ENCODE results near the gene ARL5C.

Gene ARL5C, protein sequence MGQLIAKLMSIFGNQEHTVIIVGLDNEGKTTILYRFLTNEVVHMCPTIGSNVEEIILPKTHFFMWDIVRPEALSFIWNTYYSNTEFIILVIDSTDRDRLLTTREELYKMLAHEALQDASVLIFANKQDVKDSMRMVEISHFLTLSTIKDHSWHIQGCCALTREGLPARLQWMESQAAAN

DNA sequence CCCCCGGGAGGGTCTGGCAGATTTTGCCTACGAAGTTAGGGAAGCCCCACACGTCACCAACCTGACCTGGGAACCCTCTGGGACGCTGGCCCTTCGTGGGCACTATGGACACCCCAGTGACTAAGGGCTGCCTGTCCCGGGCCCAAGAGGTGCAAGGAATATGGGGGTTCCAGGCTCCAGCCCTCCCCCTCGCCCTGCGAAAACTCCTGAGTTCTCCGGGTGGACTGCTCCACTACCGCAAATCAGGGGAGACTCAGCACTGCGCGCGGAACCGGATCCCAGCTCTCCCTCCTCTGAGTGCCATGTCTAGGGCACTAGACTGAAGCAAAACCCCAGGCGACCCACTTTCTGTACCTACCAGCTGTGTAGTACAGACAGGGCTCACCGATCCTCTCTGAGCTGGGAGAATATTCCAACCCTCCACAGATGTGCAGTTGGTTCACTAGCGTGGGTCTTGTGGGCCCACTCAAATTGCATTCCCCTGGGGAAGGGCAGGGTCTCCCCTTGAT lies at the start of gene ARL5C:
Gene ARL5C (minus strand): TSS at position 321 of the 509 bp plus-strand sequence. CDS start 401 bp downstream, outside the sequence.
- no peak for DNase-seq

GRCh38 chr17:39213852-39214251 lies 47.9 kb upstream of the ARL5C start:
- DNase-seq = no peak

DNA sequence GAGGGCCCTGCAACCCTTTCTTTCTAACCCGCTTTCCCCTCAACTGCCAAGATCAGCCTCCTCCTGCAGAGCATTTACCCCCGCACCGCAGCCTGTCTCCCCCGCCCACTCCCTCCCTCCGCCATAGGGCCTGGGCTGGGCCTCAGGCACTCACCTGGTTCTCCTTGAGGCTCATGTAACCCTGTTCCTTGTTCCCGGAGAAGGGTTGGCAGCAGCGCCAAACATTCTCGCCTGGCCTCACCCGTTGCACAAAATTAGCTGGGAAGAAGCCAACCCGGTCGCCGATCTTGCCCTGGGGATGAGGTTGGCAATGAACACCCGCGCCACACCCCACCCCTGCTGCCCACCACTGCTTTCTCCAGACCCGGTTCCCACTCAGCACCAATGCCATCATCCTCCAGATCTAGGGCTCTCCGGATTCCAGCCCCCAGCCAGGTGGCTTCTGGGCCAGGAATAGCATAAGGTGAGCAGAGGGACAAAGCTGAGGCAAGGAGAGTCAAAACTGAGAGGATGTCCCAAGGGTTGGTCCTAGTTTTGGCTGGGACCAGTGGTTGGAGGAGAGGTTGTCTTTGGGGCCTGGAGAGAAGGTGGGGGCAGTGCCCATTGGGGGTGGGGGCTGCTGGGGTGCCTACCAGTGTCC lies 47.0 kb upstream of the ARL5C start:
- DNase-seq = no peak

GRCh38 chr17:39212195-39212810 lies 46.3 kb upstream of the ARL5C start:
- DNase-seq = no peak

DNA sequence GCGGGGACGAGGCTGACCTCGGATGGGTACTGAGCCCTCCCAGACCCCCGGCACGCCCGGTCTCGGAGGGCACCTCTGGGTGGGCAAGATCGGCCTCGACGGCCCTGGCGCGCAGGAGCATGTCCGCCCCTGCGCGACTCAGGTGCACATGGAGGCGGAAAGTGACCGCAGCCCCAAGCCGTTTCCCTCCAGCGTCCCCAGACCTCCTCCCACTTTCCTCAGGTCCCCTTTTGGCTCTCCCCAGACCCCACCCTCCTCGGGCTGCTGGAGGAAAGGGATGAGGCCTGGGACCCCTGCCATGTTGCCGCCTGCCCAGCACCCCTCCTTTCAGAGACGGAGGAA lies 44.1 kb upstream of the ARL5C start:
- no peak for DNase-seq

DNA sequence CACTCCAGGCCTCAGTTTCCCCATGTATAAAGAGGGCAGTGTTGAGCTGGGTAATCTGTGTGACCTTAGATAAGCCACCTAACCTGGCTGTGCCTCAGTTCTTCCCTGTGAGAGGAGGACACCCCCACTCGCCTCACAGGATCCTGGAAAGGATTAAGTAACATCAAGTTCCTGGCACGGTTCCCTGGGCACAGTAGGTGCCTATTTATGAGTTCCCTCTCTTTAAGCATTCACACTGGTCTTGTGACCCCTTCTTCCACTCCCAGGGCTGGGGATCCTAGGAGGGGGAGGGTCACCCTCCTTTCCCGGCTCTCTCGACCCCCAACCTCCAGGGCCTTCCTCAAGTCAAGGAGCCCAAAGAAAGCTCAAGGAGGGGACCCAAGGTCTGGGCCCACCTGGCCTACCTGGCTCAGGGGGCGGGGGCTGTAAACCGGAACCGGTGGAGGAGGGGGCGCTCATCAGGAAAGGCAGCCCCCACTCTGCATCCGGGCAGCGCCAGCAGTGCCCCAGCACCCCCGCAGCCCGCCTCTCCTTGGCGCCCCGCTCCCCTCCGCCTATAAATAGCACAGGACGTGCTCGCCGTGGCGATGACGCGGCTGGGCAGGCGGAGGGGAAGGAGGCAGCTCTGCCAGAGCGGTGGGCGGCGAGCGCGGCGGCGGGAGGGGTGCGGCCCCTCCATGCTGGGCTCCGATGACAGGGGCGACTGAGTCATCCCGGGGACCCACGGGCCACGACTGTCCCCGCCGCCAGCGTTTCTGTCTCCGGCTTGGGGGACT lies 43.5 kb upstream of the ARL5C start:
- DNase-seq = peak; percentile 78

GRCh38 chr17:39208893-39209292 lies 42.9 kb upstream of the ARL5C start:
- DNase-seq = peak; percentile 45

- DNase-seq = peak; percentile 38
Observed at GRCh38 chr17:39208136-39208535, 42.2 kb upstream of the ARL5C start.

DNA sequence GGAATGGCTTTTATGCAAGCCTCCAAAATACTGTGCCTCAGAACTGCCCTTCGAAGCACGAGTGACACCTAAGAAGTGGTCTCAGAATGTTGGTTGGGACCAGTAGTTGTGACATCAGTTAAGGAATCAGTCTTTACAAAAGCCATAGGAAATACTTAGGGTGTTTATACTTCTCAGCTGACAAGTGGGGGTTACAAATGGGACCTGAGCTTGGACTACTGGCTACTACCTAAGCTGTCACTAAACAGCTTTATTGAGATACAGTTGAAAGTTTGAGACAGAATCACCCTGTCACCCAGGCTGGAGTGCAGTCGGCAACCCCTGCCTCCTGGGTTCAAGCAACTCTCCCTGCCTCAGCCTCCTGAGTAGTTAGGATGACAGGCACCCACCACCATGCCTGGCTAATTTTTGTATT lies 39.2 kb upstream of the ARL5C start:
- DNase-seq = no peak

DNA sequence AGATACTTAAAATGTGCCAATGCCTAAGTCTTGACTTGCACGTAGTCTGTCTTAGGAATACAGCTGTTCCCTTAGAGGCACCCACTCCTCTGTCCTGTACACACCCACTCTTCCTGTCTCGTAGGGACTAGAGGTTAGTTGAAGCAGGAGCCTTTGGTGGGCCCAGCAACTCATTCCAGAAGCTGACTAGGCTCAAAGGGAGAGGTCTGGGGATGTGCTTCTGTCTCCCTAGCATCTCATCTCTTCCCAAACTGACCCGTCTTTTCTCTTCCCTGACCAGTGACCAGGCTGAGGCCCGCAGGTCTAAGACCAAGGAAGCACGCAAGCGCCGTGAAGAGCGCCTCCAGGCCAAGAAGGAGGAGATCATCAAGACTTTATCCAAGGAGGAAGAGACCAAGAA lies 38.3 kb upstream of the ARL5C start:
- DNase-seq = no peak

GRCh38 chr17:39200957-39201510 lies 35.1 kb upstream of the ARL5C start:
- DNase-seq = no peak

DNA sequence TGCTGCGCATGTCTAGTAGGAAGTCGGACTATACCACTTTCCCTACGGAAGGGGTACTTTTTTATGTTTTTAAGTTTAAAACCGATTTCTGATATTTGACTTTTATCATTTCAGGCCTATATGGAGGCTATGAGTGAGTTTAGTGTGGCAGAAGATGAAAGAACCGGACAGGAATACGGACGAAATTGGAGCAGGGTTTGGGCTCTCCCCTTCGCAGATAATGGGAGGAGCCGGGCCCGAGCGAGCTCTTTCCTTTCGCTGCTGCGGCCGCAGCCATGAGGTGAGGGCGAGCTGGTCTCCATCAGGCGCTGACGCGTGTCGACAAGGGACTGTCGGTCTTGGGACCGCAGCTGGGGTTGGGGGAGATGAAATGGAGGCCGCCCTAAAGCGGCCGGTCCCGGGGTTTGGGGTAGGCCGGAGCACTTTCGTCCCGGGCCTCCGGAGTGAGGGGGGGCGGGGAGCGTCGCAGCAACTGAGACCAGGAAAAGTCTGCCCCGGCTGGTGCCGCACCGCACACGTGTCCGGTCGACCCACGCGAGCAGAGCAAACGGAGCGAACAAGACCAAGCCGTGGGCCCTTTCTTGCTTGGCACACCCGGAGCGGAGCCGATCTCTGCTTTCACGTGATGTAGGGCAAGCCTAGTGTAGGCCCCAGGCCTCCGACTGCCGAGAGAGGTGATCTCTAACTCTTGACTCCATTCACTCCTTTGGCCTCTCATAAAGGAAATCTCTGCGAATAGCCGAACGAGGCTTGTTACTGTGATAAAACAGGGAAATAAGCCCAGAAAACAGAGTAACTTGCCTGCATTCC lies 34.3 kb upstream of the ARL5C start, which contains the start of gene RPL19:
Gene RPL19 (plus strand): TSS at position 214 of the 810 bp plus-strand sequence. CDS start 62 bp downstream, at position 276.
- DNase-seq = peak; percentile 85

GRCh38 chr17:39199820-39200069 lies 33.8 kb upstream of the ARL5C start:
- peak; percentile 93 for DNase-seq

GRCh38 chr17:39198186-39198566 lies 32.2 kb upstream of the ARL5C start:
- DNase-seq = no peak

DNA sequence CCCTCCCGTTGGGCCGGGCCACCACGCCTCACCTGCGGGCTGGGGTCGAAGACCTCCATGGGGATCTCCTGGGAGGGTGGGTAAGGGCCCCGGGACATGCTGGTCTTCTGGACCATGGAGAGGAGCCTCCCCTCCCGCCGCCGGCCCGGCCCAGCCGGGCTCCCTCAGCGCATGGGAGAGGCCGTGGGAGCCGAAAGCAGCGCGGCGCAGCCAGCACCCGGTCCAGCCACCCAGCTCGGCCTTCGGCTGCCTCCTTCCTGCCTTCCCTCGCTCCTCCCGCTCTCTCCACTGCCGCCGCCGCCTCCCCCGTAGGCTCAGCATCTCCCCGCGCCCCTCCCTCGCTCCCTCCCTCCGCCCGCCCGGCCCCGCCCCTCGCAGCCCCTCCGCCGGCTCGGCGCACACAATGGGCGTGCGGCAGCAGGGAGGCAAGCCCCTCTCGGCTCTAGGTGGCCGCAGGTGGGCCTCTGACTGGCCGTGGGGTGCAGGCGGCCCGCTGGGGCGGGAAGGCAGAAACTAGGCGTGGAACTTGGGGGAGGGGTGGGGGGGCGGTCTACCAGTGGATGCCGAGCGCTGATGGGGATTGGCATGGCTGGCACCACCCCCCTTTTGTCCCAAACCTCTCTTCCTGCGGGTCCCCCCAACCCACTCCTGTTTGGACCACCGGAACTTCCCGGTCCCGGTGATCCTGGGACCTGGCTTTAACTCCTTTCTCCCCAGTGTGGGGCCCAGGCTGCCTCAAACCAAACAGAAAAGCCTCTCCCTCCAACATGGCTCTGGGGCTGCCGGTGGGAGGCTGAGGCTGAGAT lies 31.6 kb upstream of the ARL5C start, which contains the start of gene CACNB1:
Gene CACNB1 (minus strand): TSS at position 290 of the 806 bp plus-strand sequence. CDS start 174 bp downstream, at position 116.
- peak; percentile 76 for DNase-seq

- DNase-seq = no peak
Observed at GRCh38 chr17:39196808-39197291, 30.9 kb upstream of the ARL5C start.

DNA sequence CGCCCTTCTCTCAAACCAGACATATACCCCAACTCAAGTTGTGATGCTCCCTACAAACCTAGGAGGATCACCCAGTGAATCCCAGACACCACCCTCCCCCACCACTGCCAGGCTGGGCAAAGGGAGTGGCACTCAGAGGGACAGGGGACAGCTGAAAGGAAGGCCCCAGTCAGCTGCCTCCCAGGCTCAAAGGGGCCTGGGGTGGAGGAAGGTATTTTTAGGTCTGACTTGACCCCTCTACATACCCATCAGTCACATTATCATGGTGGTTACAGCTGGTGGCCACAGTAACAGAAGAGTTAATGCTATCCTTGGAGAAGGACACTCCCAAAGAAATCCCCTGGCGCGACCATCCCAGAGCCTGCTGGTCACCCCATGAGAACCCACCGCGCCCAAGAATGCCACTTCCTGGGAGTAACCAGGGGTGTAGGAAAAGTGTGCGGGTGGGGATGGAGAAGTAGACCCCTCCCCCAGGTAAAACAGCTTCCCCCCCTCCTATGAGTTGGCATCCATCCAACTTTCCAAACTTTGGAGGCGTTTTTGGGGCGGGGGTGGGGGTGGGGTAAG lies 30.4 kb upstream of the ARL5C start:
- DNase-seq = no peak

DNA sequence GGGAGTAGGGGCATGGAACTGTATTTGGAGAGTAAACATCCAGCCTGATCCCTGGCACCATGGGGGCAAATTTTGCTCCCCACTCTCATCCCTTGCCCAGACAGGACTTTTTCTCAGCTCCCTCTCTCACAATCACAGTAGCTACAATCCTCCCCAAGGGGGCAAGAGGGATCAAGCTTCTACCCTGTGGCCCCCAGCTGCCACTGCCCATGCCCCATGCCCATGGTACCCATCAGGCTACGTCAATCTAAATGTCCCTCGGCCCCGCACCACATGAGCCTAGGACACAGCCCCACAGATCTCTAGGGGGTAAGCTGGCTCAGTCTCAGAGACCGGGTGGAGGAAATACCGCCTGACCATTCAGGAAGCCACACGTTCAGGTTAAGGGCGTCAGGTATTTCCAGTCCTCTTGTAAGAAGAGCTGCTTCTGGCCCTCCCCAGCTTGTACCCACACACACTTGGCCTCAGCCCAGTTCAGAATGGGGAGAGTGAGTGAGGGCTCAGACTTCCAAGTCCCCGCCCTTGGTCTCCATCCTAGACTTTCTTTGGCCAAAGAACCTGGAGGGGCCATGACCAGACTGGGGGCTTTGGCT lies 29.7 kb upstream of the ARL5C start:
- DNase-seq = no peak

DNA sequence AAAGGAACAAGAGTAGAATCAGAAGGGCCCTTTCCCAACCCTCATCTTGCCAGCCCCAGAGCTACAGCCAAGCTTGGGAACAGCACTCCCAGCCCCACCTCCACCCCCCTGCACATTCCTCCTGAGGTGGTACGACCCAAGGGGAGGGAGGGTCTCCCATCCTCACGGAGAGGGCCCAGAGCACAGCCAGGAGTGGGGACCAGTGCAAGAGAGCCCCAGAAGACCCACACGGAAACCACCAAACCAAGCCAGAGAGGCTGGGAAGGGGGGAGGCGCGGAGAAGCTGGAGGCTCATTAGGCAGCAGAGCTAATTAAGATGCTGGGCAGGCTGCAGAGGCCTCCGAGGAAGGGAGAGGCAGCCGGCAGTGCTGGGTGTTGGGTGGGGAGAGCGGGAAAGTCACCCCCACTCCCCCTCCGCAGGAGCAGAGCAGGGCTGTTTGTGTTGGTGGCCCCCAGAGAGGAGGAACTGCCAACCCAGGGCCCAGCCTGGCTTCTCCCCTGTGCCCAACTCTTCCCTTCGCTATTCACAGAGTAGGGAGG lies 29.1 kb upstream of the ARL5C start:
- no peak for DNase-seq

All from activated CD4-positive, alpha-beta T cell treated with anti-CD3 and anti-CD28 coated beads for 48 hours (primary cell).